Prostate gland (tissue), 2 donors: Measurements from ENCODE around the gene FHIT. TPM values are rescaled to one million over a fixed set of nuclear protein-coding genes. Genes with fewer than 3 reads are reported as not detected.
A peak's percentile ranks its signal among the peaks of the same experiment; 100 is the strongest.

ENCODE experiments used
- DNase-seq: peaks from one replicate; pipeline ENCODE4 v3.0.0-alpha.2; 2019; ENCODE audit warnings: low spot score
- H3K27ac ChIP-seq, 2 donors: fragments of 200-600 bp; sonication (generic); 2 replicates each; pipeline ENCODE4 v1.5.1; 2017 to 2019
- H3K27me3 ChIP-seq: fragments of 200-600 bp; sonication (generic); replicated peaks from 2 replicates; pipeline ENCODE4 v1.5.1; 2019; ENCODE audit not compliant: insufficient read depth
- H3K36me3 ChIP-seq, 2 donors: fragments of 200-600 bp; sonication (generic); 1 replicate in 1 of 2; 2 replicates in 1 of 2; pipeline versions ENCODE4 v1.5.1 to v1.8.1; 2017 to 2019
- H3K4me1 ChIP-seq: fragments of 200-600 bp; sonication (generic); replicated peaks from 2 replicates; pipeline ENCODE4 v1.5.1; 2019
- H3K4me3 ChIP-seq, 2 donors: fragments of 200-600 bp; sonication (generic); 2 replicates each; pipeline ENCODE4 v1.5.1; 2017 to 2019
- H3K9me3 ChIP-seq: fragments of 200-600 bp; sonication (generic); 2 replicates; pipeline ENCODE4 v1.5.1; 2017
- POLR2A ChIP-seq: fragments of 450-650 bp; IDR thresholded peaks from one replicate; pipeline ENCODE4 v1.6.1; 2016; ENCODE audit warnings: antibody characterized with exemption, mild to moderate bottlenecking
- POLR2AphosphoS5 ChIP-seq: sonication (generic); formaldehyde crosslinking; IDR thresholded peaks from one replicate; pipeline ENCODE4 v1.6.1; 2017; ENCODE audit warnings: antibody characterized with exemption
- WGBS: methylation state at CpG from one replicate; pipeline ENCODE4 v1.1.5; 2018; 5-methylcytosine and 5-hydroxymethylcytosine counted together
- intact Hi-C: fragments of 100-400 bp; cut with DNase I; formaldehyde crosslinking; loops from one replicate; pipeline ENCODE4 v1.14.2; 2022
- total RNA-seq, 2 donors: library from RNA; depleted of rRNA; stranded (reverse); fragments of >200 nt; gene quantifications; one replicate each; pipeline ENCODE4 v1.1.0, GENCODE V29; 2016
- TF ChIP-seq, protein P1 (sequence below), 4 experiments: fragments of 200-600 bp in 2 of 4; fragments of 450-650 bp in 2 of 4; sonication (generic) in 2 of 4; IDR thresholded peaks; 1 replicate in 3 of 4; 2 replicates in 1 of 4; pipeline ENCODE4 v1.5.1; 2016 to 2019; ENCODE audit warnings: antibody characterized with exemption in 4 of 4, mild to moderate bottlenecking in 2 of 4, moderate library complexity in 2 of 4

FHIT gene
- total RNA-seq, 2 donors from 2014 or later, result 6.4 to 10.4 TPM

DNA sequence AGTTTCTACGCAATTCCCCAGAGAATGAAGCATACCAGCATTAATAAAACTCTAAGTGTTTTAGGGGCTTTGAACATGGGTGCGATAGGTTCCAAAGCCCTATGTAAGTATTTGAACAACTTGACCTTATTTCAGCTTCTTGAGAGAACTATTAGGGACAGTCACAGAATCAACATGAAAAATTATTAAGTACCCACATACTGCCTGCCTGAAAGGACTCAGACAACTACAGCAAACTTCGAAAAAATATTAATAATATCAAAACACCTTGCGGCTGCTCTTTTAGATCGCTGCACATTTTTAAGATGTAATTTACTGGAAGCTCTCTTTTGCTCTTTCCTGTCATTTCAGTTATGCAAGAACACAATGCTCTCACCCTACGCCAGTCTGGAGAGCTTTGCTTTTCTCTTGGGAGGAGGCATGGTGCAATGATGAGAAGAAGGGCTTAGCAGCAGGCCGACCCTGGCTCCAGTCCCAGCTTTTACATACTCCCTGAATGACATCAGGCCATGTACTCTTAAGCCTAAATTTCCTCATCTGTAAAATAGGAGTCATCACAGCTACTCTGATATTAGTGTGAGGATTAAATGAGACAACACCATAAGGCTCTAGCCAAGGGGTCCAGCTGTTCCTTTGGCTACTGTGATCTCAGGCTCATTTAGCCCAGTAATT, 640.7 kb downstream of the FHIT start:
- intact Hi-C loops, result no loop called here
- no peaks in the 10 kb centered on the region for H3K36me3 ChIP-seq
- 80% methylated on average over 7 of the region's 7 CpGs for WGBS
- no peaks in the 10 kb centered on the region for H3K9me3 ChIP-seq
- H3K27me3 ChIP-seq, result no peaks in the 10 kb centered on the region
- no peak for DNase-seq
- H3K4me1 ChIP-seq, result no peaks in the 10 kb centered on the region
- H3K4me3 ChIP-seq, result no peak overlapping the region
- TF ChIP-seq POLR2AphosphoS5 (no peak), POLR2A (no peak)
- TF ChIP-seq, protein P1, sequence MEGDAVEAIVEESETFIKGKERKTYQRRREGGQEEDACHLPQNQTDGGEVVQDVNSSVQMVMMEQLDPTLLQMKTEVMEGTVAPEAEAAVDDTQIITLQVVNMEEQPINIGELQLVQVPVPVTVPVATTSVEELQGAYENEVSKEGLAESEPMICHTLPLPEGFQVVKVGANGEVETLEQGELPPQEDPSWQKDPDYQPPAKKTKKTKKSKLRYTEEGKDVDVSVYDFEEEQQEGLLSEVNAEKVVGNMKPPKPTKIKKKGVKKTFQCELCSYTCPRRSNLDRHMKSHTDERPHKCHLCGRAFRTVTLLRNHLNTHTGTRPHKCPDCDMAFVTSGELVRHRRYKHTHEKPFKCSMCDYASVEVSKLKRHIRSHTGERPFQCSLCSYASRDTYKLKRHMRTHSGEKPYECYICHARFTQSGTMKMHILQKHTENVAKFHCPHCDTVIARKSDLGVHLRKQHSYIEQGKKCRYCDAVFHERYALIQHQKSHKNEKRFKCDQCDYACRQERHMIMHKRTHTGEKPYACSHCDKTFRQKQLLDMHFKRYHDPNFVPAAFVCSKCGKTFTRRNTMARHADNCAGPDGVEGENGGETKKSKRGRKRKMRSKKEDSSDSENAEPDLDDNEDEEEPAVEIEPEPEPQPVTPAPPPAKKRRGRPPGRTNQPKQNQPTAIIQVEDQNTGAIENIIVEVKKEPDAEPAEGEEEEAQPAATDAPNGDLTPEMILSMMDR (IDR thresholded peaks at IDR 0.05), result no peak
- H3K27ac ChIP-seq, result no peak overlapping the region

GRCh38 chr3:60609446-60609845, 641.8 kb downstream of the FHIT start:
- intact Hi-C loops, result no loop called here
- Histone ChIP-seq H3K4me1 (no peaks in the 10 kb centered on the region), H3K4me3 (no peak overlapping the region), H3K27me3 (no peaks in the 10 kb centered on the region), H3K27ac (no peak overlapping the region), H3K9me3 (no peaks in the 10 kb centered on the region), H3K36me3 (no peaks in the 10 kb centered on the region)
- no peak for TF ChIP-seq POLR2AphosphoS5
- TF ChIP-seq, protein P1 (IDR thresholded peaks at IDR 0.05), result no peak
- TF ChIP-seq POLR2A, result no peak
- no peak for DNase-seq
- WGBS, result 72% methylated on average over 4 of the region's 4 CpGs

GRCh38 chr3:60603860-60604259, 647.4 kb downstream of the FHIT start:
- TF ChIP-seq POLR2AphosphoS5 (no peak), POLR2A (no peak)
- TF ChIP-seq, protein P1 (IDR thresholded peaks at IDR 0.05), result no peak
- Histone ChIP-seq H3K4me1 (no peaks in the 10 kb centered on the region), H3K27ac (no peak overlapping the region), H3K4me3 (no peak overlapping the region), H3K9me3 (no peaks in the 10 kb centered on the region), H3K27me3 (no peaks in the 10 kb centered on the region), H3K36me3 (no peaks in the 10 kb centered on the region)
- intact Hi-C loops, result no loop called here
- no peak for DNase-seq
- 88% methylated on average over 3 of the region's 3 CpGs for WGBS

DNA sequence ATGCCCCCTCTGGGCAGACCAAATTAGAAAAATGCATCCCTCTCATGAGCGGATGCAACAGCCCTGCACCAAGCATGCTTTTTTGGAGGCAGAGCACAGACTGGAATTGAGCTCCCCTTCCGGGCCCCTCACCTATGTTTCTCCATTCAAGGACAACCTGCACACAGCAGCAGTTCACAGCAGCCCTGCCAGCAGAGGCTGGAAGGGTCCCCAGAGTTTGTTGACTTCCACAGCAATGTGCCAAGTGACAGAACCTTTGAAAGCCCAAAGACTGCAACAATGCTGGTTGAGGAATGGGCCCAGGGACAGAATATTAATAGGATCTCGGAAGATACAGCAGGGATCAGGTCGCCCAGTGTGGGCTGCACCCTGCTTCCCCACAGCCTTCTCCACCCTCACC, 650.4 kb downstream of the FHIT start:
- H3K27me3 ChIP-seq, result no peaks in the 10 kb centered on the region
- intact Hi-C loops, result no loop called here
- DNase-seq, result peak; percentile 11
- H3K27ac ChIP-seq, result no peak overlapping the region
- TF ChIP-seq POLR2AphosphoS5, result no peak
- no peak for TF ChIP-seq POLR2A
- TF ChIP-seq, protein P1 (IDR thresholded peaks at IDR 0.05), result no peak
- no peaks in the 10 kb centered on the region for H3K4me1 ChIP-seq
- no peak overlapping the region for H3K4me3 ChIP-seq
- no peaks in the 10 kb centered on the region for H3K9me3 ChIP-seq
- H3K36me3 ChIP-seq, result no peaks in the 10 kb centered on the region
- WGBS, result 49% methylated on average over 4 of the region's 4 CpGs

DNA sequence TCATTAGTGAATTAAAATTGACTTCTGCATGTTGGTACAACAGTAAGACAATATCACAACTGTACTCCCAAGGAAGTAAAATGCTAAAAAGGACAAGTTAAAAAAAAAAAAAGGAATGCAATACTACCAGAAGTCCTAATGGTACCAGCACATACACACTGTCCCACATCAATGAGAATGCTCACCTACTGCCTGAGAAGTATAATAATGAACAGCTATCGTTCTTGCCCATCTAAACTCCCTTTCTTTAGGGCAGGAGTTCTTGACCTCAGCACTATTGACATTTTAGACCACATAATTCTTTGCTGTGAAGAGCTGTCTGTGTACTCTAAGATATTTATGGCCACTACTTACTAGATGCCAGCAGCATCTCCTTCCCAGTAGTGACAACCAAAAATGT, 651.7 kb downstream of the FHIT start:
- no peak for TF ChIP-seq POLR2A
- TF ChIP-seq, protein P1 (IDR thresholded peaks at IDR 0.05), result no peak
- no peak for TF ChIP-seq POLR2AphosphoS5
- H3K27ac ChIP-seq, result no peak overlapping the region
- no peaks in the 10 kb centered on the region for H3K4me1 ChIP-seq
- WGBS, result 60% methylated on average over 1 of the region's 1 CpG
- H3K27me3 ChIP-seq, result no peaks in the 10 kb centered on the region
- no peak for DNase-seq
- H3K4me3 ChIP-seq, result no peak overlapping the region
- no peaks in the 10 kb centered on the region for H3K9me3 ChIP-seq
- intact Hi-C loops, result no loop called here
- H3K36me3 ChIP-seq, result no peaks in the 10 kb centered on the region
